HL-60 (cell line): ENCODE data around the gene IL17A.

Experiments used
- DNase-seq, 2 experiments: peaks; one replicate each; pipeline ENCODE4 v3.0.0-alpha.2; 2010 to 2020; ENCODE audit warnings: low read depth in 1 of 2, low spot score in 1 of 2
- H3K27ac ChIP-seq: fragments of 250-450 bp; sonication (Bioruptor Pico); replicated peaks from 2 replicates; pipeline ENCODE4 v1.5.1; 2020; ENCODE audit warnings: mild to moderate bottlenecking, moderate library complexity
- H3K27me3 ChIP-seq: fragments of 250-450 bp; sonication (Bioruptor Pico); 2 replicates; pipeline ENCODE4 v1.5.1; 2021; ENCODE audit warnings: mild to moderate bottlenecking, moderate library complexity; ENCODE audit not compliant: insufficient read depth, poor library complexity, severe bottlenecking
- H3K4me3 ChIP-seq: replicated peaks from 2 replicates; pipeline ENCODE4 v1.5.1; 2011; ENCODE audit warnings: mild to moderate bottlenecking, control low read depth, low read length; ENCODE audit not compliant: insufficient read depth
- GABPA ChIP-seq: IDR thresholded peaks from 2 replicates; pipeline ENCODE4 v1.6.1; 2012; ENCODE audit warnings: low read depth
- POLR2AphosphoS5 ChIP-seq: IDR thresholded peaks from 2 replicates; pipeline ENCODE4 v1.6.1; 2012; ENCODE audit warnings: low read depth
- SPI1 ChIP-seq: IDR thresholded peaks from 2 replicates; pipeline ENCODE4 v1.6.1; 2012; ENCODE audit warnings: low read depth, mild to moderate bottlenecking, borderline replicate concordance
- TF ChIP-seq, protein P1 (sequence below): IDR thresholded peaks from 2 replicates; pipeline ENCODE4 v1.6.1; 2012; ENCODE audit warnings: low read depth; ENCODE audit not compliant: insufficient replicate concordance
- TF ChIP-seq, protein P2 (sequence below): IDR thresholded peaks from one replicate; pipeline ENCODE4 v1.5.1; 2011; ENCODE audit warnings: low read length, control low read depth, inconsistent platforms; ENCODE audit not compliant: insufficient read depth

Gene IL17A

DNA sequence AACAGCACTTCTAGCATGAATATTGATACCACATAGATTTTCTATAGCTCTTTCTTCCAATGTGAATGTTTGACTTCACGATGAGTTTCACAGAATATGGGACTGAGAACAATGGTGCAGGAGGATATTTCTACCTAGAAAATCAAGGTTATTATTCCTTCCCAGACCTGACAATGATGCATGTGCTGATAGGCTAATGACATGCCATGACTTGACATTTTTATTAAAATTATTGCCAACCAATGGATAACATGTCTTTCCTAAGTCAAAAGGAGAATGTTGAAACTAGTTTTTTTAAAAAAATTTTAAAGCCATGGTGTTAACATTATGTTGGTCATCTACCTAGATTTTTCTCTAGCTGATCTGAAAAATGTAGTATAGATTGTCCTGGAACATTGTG, 923 bp downstream of the IL17A start:
- no peak for DNase-seq
- Histone ChIP-seq H3K27me3 (peaks cover 9% of the 10 kb centered on the region), H3K27ac (no peak overlapping the region), H3K4me3 (no peak overlapping the region)
- TF ChIP-seq POLR2AphosphoS5 (no peak), SPI1 (no peak), GABPA (no peak)
- TF ChIP-seq, protein P1, sequence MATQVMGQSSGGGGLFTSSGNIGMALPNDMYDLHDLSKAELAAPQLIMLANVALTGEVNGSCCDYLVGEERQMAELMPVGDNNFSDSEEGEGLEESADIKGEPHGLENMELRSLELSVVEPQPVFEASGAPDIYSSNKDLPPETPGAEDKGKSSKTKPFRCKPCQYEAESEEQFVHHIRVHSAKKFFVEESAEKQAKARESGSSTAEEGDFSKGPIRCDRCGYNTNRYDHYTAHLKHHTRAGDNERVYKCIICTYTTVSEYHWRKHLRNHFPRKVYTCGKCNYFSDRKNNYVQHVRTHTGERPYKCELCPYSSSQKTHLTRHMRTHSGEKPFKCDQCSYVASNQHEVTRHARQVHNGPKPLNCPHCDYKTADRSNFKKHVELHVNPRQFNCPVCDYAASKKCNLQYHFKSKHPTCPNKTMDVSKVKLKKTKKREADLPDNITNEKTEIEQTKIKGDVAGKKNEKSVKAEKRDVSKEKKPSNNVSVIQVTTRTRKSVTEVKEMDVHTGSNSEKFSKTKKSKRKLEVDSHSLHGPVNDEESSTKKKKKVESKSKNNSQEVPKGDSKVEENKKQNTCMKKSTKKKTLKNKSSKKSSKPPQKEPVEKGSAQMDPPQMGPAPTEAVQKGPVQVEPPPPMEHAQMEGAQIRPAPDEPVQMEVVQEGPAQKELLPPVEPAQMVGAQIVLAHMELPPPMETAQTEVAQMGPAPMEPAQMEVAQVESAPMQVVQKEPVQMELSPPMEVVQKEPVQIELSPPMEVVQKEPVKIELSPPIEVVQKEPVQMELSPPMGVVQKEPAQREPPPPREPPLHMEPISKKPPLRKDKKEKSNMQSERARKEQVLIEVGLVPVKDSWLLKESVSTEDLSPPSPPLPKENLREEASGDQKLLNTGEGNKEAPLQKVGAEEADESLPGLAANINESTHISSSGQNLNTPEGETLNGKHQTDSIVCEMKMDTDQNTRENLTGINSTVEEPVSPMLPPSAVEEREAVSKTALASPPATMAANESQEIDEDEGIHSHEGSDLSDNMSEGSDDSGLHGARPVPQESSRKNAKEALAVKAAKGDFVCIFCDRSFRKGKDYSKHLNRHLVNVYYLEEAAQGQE, result no peak
- TF ChIP-seq, protein P2, sequence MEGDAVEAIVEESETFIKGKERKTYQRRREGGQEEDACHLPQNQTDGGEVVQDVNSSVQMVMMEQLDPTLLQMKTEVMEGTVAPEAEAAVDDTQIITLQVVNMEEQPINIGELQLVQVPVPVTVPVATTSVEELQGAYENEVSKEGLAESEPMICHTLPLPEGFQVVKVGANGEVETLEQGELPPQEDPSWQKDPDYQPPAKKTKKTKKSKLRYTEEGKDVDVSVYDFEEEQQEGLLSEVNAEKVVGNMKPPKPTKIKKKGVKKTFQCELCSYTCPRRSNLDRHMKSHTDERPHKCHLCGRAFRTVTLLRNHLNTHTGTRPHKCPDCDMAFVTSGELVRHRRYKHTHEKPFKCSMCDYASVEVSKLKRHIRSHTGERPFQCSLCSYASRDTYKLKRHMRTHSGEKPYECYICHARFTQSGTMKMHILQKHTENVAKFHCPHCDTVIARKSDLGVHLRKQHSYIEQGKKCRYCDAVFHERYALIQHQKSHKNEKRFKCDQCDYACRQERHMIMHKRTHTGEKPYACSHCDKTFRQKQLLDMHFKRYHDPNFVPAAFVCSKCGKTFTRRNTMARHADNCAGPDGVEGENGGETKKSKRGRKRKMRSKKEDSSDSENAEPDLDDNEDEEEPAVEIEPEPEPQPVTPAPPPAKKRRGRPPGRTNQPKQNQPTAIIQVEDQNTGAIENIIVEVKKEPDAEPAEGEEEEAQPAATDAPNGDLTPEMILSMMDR, result no peak

DNA sequence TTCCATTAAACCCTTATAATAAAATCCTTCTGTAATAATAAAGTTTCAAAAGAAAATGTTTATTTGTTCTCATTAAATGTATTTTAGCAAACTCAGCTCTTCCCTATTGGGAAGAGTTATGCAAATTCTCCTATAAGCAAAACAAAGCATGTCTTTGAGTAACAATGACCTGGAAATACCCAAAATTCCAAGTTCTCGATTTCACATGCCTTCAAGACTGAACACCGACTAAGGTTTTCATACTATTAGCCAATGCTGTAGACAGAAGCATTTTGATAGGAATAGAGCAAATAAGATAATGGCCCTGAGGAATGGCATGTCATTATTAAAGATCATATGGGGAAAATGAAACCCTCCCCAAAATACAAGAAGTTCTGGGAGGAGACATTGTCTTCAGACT, 3.8 kb downstream of the IL17A start:
- DNase-seq, result no peak
- H3K27ac ChIP-seq, result no peak overlapping the region
- H3K27me3 ChIP-seq, result peaks cover 9% of the 10 kb centered on the region
- no peak overlapping the region for H3K4me3 ChIP-seq
- TF ChIP-seq GABPA (no peak), SPI1 (no peak), POLR2AphosphoS5 (no peak)
- TF ChIP-seq, protein P2, result no peak
- TF ChIP-seq, protein P1, result no peak

DNA sequence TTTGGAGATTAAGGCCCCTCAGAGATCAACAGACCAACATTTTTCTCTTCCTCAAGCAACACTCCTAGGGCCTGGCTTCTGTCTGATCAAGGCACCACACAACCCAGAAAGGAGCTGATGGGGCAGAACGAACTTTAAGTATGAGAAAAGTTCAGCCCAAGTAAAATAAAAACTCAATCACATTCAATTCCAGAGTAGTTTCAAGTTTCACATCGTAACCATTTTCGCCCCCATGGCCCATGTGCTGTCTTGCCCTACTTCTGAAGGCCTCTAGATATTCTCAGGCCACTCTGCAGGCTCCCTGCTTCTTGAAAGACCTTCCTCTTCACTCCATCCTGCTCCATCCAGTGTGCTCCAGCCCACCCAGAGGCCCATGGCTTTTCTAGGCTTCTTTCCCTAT, 4.2 kb downstream of the IL17A start:
- Histone ChIP-seq H3K4me3 (no peak overlapping the region), H3K27me3 (peaks cover 9% of the 10 kb centered on the region), H3K27ac (no peak overlapping the region)
- TF ChIP-seq GABPA (no peak), POLR2AphosphoS5 (no peak), SPI1 (no peak)
- TF ChIP-seq, protein P2, result no peak
- TF ChIP-seq, protein P1, result no peak
- DNase-seq, result no peak
